Liver (tissue), 9 donors: ENCODE data around the gene BRCA2. TPM values are rescaled to one million over a fixed set of nuclear protein-coding genes. Genes with fewer than 3 reads are reported as not detected.
A peak's percentile ranks its signal among the peaks of the same experiment; 100 is the strongest.

Source experiments
- DNase-seq: peaks from one replicate; pipeline ENCODE4 v3.0.0-alpha.2; 2017; ENCODE audit warnings: low spot score
- H3K27ac ChIP-seq, 2 donors: one replicate each; pipeline ENCODE4 v1.7.0; 2013; ENCODE audit warnings: inconsistent platforms in 2 of 2, low read length in 2 of 2, control low read depth in 1 of 2, low read depth in 1 of 2, mild to moderate bottlenecking in 1 of 2
- H3K27me3 ChIP-seq, 4 donors: one replicate each; pipeline versions ENCODE4 v1.6.1 to v1.7.0; 2013; ENCODE audit warnings: low read length in 3 of 4, inconsistent platforms in 1 of 4, mild to moderate bottlenecking in 1 of 4, moderate library complexity in 1 of 4; ENCODE audit not compliant: control insufficient read depth in 4 of 4, insufficient read depth in 4 of 4
- H3K36me3 ChIP-seq, 4 donors: one replicate each; pipeline versions ENCODE4 v1.6.1 to v1.7.0; 2013; ENCODE audit warnings: low read length in 3 of 4, mild to moderate bottlenecking in 3 of 4, low read depth in 1 of 4, moderate library complexity in 1 of 4; ENCODE audit not compliant: control insufficient read depth in 4 of 4, insufficient read depth in 3 of 4
- H3K4me1 ChIP-seq, 4 donors: one replicate each; pipeline versions ENCODE4 v1.6.1 to v1.7.0; 2013; ENCODE audit warnings: low read length in 3 of 4, mild to moderate bottlenecking in 3 of 4, moderate library complexity in 1 of 4; ENCODE audit not compliant: control insufficient read depth in 4 of 4, insufficient read depth in 4 of 4
- H3K4me3 ChIP-seq, 3 donors: one replicate each; pipeline versions ENCODE4 v1.6.1 to v1.7.0; 2013; ENCODE audit warnings: low read length in 3 of 3, control low read depth in 1 of 3, low read depth in 1 of 3, mild to moderate bottlenecking in 1 of 3
- H3K9ac ChIP-seq, 2 donors: one replicate each; pipeline ENCODE4 v1.7.0; 2013; ENCODE audit warnings: low read length in 2 of 2, mild to moderate bottlenecking in 2 of 2, moderate library complexity in 2 of 2, control low read depth in 1 of 2, low read depth in 1 of 2
- H3K9me3 ChIP-seq, 4 donors: one replicate each; pipeline versions ENCODE4 v1.6.1 to v1.7.0; 2013; ENCODE audit warnings: low read length in 3 of 4; ENCODE audit not compliant: control insufficient read depth in 4 of 4
- ATF3 ChIP-seq: IDR thresholded peaks from 2 replicates; pipeline ENCODE4 v1.6.1; 2016; ENCODE audit warnings: antibody characterized with exemption
- EGR1 ChIP-seq, 2 donors: IDR thresholded peaks; 2 replicates each; pipeline ENCODE4 v1.6.1; 2016 to 2018; ENCODE audit warnings: antibody characterized with exemption in 2 of 2, low read depth in 2 of 2
- FOXA1 ChIP-seq: IDR thresholded peaks from 2 replicates; pipeline ENCODE4 v1.6.1; 2016; ENCODE audit warnings: antibody characterized with exemption
- HNF4A ChIP-seq, 2 donors: conservative IDR thresholded peaks; 2 replicates each; pipeline ENCODE4 v1.6.1; 2016; ENCODE audit warnings: antibody characterized with exemption in 2 of 2, mild to moderate bottlenecking in 2 of 2
- JUND ChIP-seq, 2 donors: IDR thresholded peaks; 2 replicates each; pipeline ENCODE4 v1.6.1; 2016; ENCODE audit warnings: antibody characterized with exemption in 2 of 2
- REST ChIP-seq: IDR thresholded peaks from 2 replicates; pipeline ENCODE4 v1.6.1; 2016; ENCODE audit warnings: antibody characterized with exemption, mild to moderate bottlenecking
- SP1 ChIP-seq: IDR thresholded peaks from 2 replicates; pipeline ENCODE4 v1.6.1; 2018; ENCODE audit warnings: antibody characterized with exemption, mild to moderate bottlenecking
- YY1 ChIP-seq: IDR thresholded peaks from 2 replicates; pipeline ENCODE4 v1.6.1; 2016; ENCODE audit warnings: antibody characterized with exemption, mild to moderate bottlenecking
- ZBTB33 ChIP-seq: IDR thresholded peaks from 2 replicates; pipeline ENCODE4 v1.6.1; 2016; ENCODE audit warnings: antibody characterized with exemption
- WGBS: extraction: QIAGEN DNeasy Blood & Tissue Kit; methylation state at CpG from one replicate; pipeline ENCODE4 v1.1.7; 2013; 5-methylcytosine and 5-hydroxymethylcytosine counted together
- polyA plus RNA-seq, 2 donors: library from polyadenylated mRNA; stranded (reverse) in 1 of 2; unstranded in 1 of 2; fragments of 200-250 nt in 1 of 2; fragments of >200 nt in 1 of 2; fragmentation: Nextera tagmentation in 1 of 2; extraction: Ambion mirVana in 1 of 2; gene quantifications; one replicate each; pipeline versions ENCODE4 v1.2.1 to v1.2.3, GENCODE V29; 2013 to 2015
- total RNA-seq, 2 donors: library from RNA; depleted of rRNA; stranded (reverse); fragments of >200 nt; gene quantifications; one replicate each; pipeline ENCODE4 v1.2.3, GENCODE V29; 2014
- TF ChIP-seq, protein P1 (sequence below): IDR thresholded peaks from 2 replicates; pipeline ENCODE4 v1.6.1; 2016; ENCODE audit warnings: antibody characterized with exemption
- donor health status: healthy.
- donor health status: healthy.
- donor health status: healthy.
- donor health status: healthy.
- donor health status: healthy.

BRCA2 gene
- total and polyA plus RNA-seq, 4 donors = 0.39 to 10.8 (median 0.86) TPM

- peak overlapping the region in 1 of 2 donors; percentile 28 for H3K27ac ChIP-seq
- no peak for DNase-seq
- H3K4me3 ChIP-seq = peak overlapping the region in 1 of 3 donors; percentile 32
Observed at GRCh38 chr13:32425158-32425557, 109.8 kb downstream of the BRCA2 start.

More at GRCh38 chr13:32425158-32425557, 109.8 kb downstream of the BRCA2 start:
- 59% methylated on average over 7 of the region's 7 CpGs for WGBS
- no peak for TF ChIP-seq ATF3
- TF ChIP-seq, protein P1, sequence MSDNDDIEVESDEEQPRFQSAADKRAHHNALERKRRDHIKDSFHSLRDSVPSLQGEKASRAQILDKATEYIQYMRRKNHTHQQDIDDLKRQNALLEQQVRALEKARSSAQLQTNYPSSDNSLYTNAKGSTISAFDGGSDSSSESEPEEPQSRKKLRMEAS = no peak
- no peak for TF ChIP-seq EGR1 (IDR thresholded peaks at IDR 0.05; ENCODE audit: low read depth in 2 of 2)
- no peak for TF ChIP-seq ZBTB33
- no peak for TF ChIP-seq FOXA1
- no peak for TF ChIP-seq REST
- no peak for TF ChIP-seq SP1
- no peak for TF ChIP-seq YY1
- no peak for TF ChIP-seq HNF4A (conservative IDR thresholded peaks at IDR 0.05)
- no peak for TF ChIP-seq JUND (IDR thresholded peaks at IDR 0.05)
- Histone ChIP-seq H3K4me1 (peaks cover 8 to 38% (median 22%) of the 10 kb centered on the region in 4 donors), H3K9me3 (no peaks in the 10 kb centered on the region), H3K9ac (peak overlapping the region; percentile 63 to 71), H3K36me3 (peaks cover 0 to 7% (median 4%) of the 10 kb centered on the region in 4 donors), H3K27me3 (no peaks in the 10 kb centered on the region)
